ENCODE measurements around the gene ILKAP.
"Not testable (repeated sequence)": the region's sequence is repeated elsewhere in the genome, so short reads cannot be mapped to it uniquely, and the experiment has no call there.

Gene ILKAP

GRCh38 chr2:238216651-238217184 is 13.2 kb upstream of the ILKAP start:
- intact Hi-C loops (cut with DNase I), result no loop called here
- peak; percentile 75 to 95 (median 90) for DNase-seq

GRCh38 chr2:238207006-238207405 is 3.5 kb upstream of the ILKAP start:
- DNase-seq, result no peak
- intact Hi-C loops (cut with DNase I), result no loop called here

GRCh38 chr2:238203973-238204683 is 633 bp upstream of the ILKAP start:
- DNase-seq, result peak in 2 of 42 donors; percentile 8 to 39
- intact Hi-C loops (cut with DNase I), result no loop called here

- intact Hi-C loops (cut with DNase I), result no loop called here
- no peak for DNase-seq
Measured at GRCh38 chr2:238202326-238203093, 985 bp downstream of the ILKAP start.

DNA sequence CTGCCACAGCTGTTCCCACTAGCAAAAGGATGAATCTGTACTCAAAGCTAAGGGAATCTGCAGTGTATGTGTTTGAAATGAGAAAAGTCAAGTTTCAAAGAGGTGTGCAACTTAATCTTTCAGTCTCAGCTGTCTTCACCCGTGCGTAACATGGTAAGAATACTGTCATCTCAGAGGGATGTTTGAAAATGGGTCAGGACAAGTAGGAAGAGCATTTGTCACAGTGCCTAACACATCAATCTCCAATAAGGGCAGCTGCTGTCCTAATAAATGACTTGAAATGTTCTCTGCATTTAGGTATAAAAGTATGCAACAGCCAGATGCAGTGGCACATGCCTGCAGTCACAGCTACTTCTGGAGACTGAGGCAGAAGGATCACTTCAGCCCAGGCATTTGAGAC is 13.1 kb downstream of the ILKAP start:
- intact Hi-C loops (cut with DNase I), result no loop called here
- DNase-seq, result peak in 1 of 42 donors; percentile 16

GRCh38 chr2:238187618-238188548 is 15.6 kb downstream of the ILKAP start:
- intact Hi-C loops (cut with DNase I), result no loop called here
- DNase-seq, result peak in 25 of 42 donors; percentile 12 to 78 (median 49)

- intact Hi-C loops (cut with DNase I), result no loop called here
- DNase-seq, result no peak
Measured at GRCh38 chr2:238183821-238184220, 19.7 kb downstream of the ILKAP start.

- intact Hi-C loops (cut with DNase I), result no loop called here
- no peak for DNase-seq
Measured at GRCh38 chr2:238182362-238182761, 21.1 kb downstream of the ILKAP start.

DNA sequence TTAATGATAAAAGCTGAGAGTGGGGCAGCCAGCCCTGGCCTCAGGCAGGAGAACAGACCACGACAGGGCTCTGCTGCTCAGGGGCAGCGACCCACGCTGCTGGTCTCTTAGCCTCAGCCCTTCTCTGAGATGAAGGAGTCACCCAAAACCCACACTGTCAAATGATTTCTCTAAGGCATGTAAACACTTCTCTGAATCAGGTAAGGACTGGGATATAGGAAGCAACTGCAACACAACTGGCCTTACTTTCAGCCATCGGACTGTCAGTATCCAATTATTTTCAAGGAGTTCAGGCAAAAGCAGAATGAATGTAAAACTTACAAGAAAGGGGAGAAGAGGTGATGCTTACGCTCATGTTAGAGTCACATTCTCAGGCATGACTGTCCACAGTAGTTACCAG is 22.9 kb downstream of the ILKAP start:
- intact Hi-C loops (cut with DNase I), result no loop called here

DNA sequence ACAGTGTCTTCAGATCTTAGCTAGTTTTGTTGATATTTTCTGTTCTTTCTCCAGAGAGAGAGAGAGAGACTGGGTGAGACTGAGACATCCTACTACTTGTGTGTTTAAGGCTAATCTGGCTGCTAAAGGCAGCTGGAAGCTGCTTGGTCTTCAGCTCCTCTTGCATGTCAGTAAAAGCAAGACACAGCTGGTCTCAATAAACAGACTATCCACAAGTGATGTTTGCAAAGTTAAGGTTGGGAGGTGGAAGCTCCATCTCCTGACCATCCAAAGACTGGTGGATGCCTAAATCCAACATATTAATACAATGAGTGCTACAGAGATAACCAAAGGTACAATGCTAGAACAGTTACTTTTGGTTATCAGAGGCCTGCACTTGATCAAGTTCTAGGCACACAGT is 26.9 kb downstream of the ILKAP start:
- no peak for DNase-seq
- intact Hi-C loops (cut with DNase I), result no loop called here

More for the DNA sequence above, 22.9 kb downstream of the ILKAP start:
- DNase-seq, result no peak

DNA sequence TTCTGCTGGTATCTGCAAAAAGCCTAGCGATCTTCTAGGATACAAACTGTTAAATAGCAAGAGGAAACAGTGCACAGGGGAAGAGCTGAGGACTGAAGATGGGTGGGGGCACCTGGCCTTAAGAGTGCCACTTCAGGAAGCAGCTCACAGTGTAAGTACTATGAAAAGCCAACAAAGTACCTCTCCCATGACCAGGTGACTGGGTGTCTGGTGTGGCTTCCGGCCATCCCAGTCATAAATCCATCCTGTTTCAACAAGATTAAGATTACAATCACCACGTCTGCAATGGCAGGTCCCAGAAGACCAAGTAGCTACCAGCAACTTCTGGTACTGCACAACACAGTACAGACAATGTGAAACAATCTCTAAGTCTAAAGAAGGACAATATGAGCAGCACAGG is 28.8 kb downstream of the ILKAP start:
- intact Hi-C loops (cut with DNase I), result no loop called here
- no peak for DNase-seq

DNA sequence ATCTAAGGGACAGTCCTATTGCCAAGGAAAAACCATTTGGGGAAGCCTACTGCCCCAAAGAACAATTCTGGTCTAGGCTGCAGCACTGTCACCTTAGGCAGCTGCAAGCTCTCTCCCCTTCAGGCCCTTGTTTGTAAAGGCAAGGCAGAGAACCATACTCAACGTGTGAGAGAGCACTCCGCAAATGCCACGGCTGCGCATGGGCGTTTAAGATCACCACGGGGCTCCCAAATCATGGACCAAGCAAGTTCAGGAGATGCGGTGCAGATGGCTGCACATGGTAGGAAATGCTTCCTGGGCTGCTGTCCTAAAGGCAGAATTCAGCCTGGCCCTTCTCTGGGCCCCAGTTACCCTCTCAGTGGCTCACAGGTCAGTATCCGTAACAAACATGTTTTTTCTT is 29.2 kb downstream of the ILKAP start:
- intact Hi-C loops (cut with DNase I), result no loop called here
- no peak for DNase-seq

DNA sequence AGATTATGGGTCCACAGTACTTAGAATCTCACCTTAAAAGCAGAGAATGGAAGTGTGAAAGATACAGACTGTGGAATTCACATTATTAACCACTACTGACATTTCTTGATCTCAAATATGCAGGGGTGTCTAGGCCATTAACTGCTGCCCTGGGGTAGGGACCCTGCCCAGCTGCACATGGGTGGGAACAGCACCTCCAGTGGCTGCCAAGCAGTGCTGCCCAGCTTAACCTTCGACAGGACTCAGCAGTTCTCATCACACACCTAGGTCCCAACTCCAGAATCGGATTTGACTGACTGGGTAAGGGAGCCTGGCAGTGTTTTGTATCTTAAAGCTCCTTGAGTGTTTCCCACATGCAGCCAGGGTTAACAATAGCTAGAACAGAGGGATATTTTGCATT is 29.8 kb downstream of the ILKAP start:
- intact Hi-C loops (cut with DNase I), result no loop called here
- DNase-seq, result no peak

GRCh38 chr2:238172439-238172838 is 31.1 kb downstream of the ILKAP start:
- intact Hi-C loops (cut with DNase I), result no loop called here
- peak in 2 of 42 donors; percentile 15 to 28 for DNase-seq

- intact Hi-C loops (cut with DNase I), result no loop called here
- DNase-seq, result peak in 3 of 42 donors; percentile 8 to 29 (median 17)
Measured at GRCh38 chr2:238171575-238172187, 31.8 kb downstream of the ILKAP start.

DNA sequence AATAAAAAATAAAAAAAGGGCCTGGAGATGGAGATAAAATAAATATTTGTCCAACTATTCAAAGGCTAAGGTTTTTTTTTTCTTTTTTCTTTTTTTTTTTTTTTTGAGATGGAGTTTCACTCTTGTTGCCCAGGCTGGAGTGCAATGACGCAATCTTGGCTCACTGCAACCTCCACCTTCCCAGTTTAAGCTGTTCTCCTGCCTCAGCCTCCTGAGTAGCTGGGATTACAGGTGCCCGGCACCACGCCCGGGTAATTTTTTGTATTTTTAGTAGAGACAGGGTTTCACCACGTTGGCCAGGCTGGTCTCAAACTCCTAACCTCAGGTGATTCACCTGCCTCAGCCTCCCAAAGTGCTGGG is 32.4 kb downstream of the ILKAP start:
- intact Hi-C loops (cut with DNase I), result not testable (repeated sequence)
- DNase-seq, result peak in 2 of 42 donors; percentile 3 to 11

GRCh38 chr2:238170386-238171071 is 33.0 kb downstream of the ILKAP start:
- intact Hi-C loops (cut with DNase I), result no loop called here

DNA sequence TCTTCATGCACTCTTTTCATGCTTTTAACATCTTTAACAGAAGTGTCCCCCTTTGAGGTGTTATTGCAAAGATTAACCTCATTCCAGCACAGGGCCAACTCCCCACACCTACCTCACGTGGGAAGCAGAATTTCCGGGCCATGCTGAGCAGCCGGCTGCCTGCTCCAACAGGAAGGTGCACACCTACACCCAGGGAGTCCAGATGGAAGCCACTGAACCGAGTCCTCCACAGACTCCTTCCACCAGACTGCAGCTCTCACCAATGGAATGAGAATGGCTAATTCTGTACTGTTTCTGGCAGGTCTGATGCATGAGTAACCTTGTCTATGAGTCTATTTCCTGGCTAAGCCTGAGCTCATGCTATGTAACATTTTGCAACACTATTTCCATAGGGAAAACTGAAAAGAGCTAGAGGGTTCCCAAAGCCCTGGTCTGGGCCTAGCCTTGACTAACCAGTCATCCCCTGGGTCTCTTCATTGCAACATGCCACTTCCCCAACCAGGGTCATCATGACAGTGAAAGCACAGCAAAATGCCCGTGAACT is 33.7 kb downstream of the ILKAP start:
- intact Hi-C loops (cut with DNase I), result no loop called here
- peak in 32 of 42 donors; percentile 21 to 79 (median 46) for DNase-seq

More at GRCh38 chr2:238170386-238171071, 33.0 kb downstream of the ILKAP start:
- peak in 2 of 42 donors; percentile 33 to 36 for DNase-seq
